ENCODE results near the gene TIMM10.

The TIMM10 gene

GRCh38 chr11:57514538-57515331, 15.8 kb downstream of the TIMM10 start:
- TF ChIP-seq REST (IDR thresholded peaks at IDR 0.05; ENCODE audit: low read depth) (no peak), TEAD4 (IDR thresholded peaks at IDR 0.05) (no peak), MAX (IDR thresholded peaks at IDR 0.05) (peak; percentile 23; the same call in 1 of the 2 replicates), FOXM1 (IDR thresholded peaks at IDR 0.05; ENCODE audit: borderline replicate concordance, low read depth) (no peak), NFIC (IDR thresholded peaks at IDR 0.05) (no peak), EGR1 (IDR thresholded peaks at IDR 0.05) (0 out of 2 replicates have a peak, but pooled peaks have one; percentile 18), CEBPB (IDR thresholded peaks at IDR 0.05) (no peak), EP300 (IDR thresholded peaks at IDR 0.05; ENCODE audit: borderline replicate concordance) (no peak), ZBTB7A (IDR thresholded peaks at IDR 0.05; ENCODE audit: low read depth) (0 out of 2 replicates have a peak, but pooled peaks have one; percentile 17), TCF12 (IDR thresholded peaks at IDR 0.05; ENCODE audit: low read depth) (no peak), TAF1 (IDR thresholded peaks at IDR 0.05; ENCODE audit: low read depth) (no peak), USF1 (IDR thresholded peaks at IDR 0.05) (no peak), RAD21 (IDR thresholded peaks at IDR 0.05; ENCODE audit: low read depth) (no peak), YY1 (IDR thresholded peaks at IDR 0.05; ENCODE audit: low read depth) (no peak), CREB1 (IDR thresholded peaks at IDR 0.05; ENCODE audit: low read depth) (no peak)

- TF ChIP-seq ZBTB7A (IDR thresholded peaks at IDR 0.05; ENCODE audit: low read depth): no peak
- no peak for TF ChIP-seq YY1 (IDR thresholded peaks at IDR 0.05; ENCODE audit: low read depth)
- no peak for TF ChIP-seq NFIC (IDR thresholded peaks at IDR 0.05)
- no peak for TF ChIP-seq CREB1 (IDR thresholded peaks at IDR 0.05; ENCODE audit: low read depth)
- TF ChIP-seq MAX (IDR thresholded peaks at IDR 0.05): no peak
- no peak for TF ChIP-seq FOXM1 (IDR thresholded peaks at IDR 0.05; ENCODE audit: borderline replicate concordance, low read depth)
- no peak for TF ChIP-seq REST (IDR thresholded peaks at IDR 0.05; ENCODE audit: low read depth)
- no peak for TF ChIP-seq TEAD4 (IDR thresholded peaks at IDR 0.05)
- no peak for TF ChIP-seq RAD21 (IDR thresholded peaks at IDR 0.05; ENCODE audit: low read depth)
- TF ChIP-seq TCF12 (IDR thresholded peaks at IDR 0.05; ENCODE audit: low read depth): no peak
Observed at GRCh38 chr11:57513911-57514537, 16.5 kb downstream of the TIMM10 start.

GRCh38 chr11:57513452-57513795, 17.1 kb downstream of the TIMM10 start:
- TF ChIP-seq CREB1 (IDR thresholded peaks at IDR 0.05; ENCODE audit: low read depth): no peak
- TF ChIP-seq CEBPB (IDR thresholded peaks at IDR 0.05): no peak
- no peak for TF ChIP-seq TEAD4 (IDR thresholded peaks at IDR 0.05)
- no peak for TF ChIP-seq REST (IDR thresholded peaks at IDR 0.05; ENCODE audit: low read depth)
- TF ChIP-seq YY1 (IDR thresholded peaks at IDR 0.05; ENCODE audit: low read depth): no peak
- no peak for TF ChIP-seq ZBTB7A (IDR thresholded peaks at IDR 0.05; ENCODE audit: low read depth)
- TF ChIP-seq EGR1 (IDR thresholded peaks at IDR 0.05): no peak
- TF ChIP-seq EP300 (IDR thresholded peaks at IDR 0.05; ENCODE audit: borderline replicate concordance): no peak
- no peak for TF ChIP-seq RAD21 (IDR thresholded peaks at IDR 0.05; ENCODE audit: low read depth)
- TF ChIP-seq FOXM1 (IDR thresholded peaks at IDR 0.05; ENCODE audit: borderline replicate concordance, low read depth): no peak
- no peak for TF ChIP-seq USF1 (IDR thresholded peaks at IDR 0.05)
- TF ChIP-seq TCF12 (IDR thresholded peaks at IDR 0.05; ENCODE audit: low read depth): no peak
- TF ChIP-seq NFIC (IDR thresholded peaks at IDR 0.05): no peak
- TF ChIP-seq TAF1 (IDR thresholded peaks at IDR 0.05; ENCODE audit: low read depth): no peak
- no peak for TF ChIP-seq MAX (IDR thresholded peaks at IDR 0.05)

Data from Ishikawa (cell line).